GM13977 (cell line): ENCODE results near the gene MAN1B1.

Experiments used
- DNase-seq: peaks from one replicate; pipeline ENCODE4 v3.0.0; 2012; ENCODE audit warnings: low spot score
- CTCF ChIP-seq: IDR thresholded peaks from 2 replicates; pipeline ENCODE4 v1.5.1; 2012; ENCODE audit warnings: mild to moderate bottlenecking, control low read depth; ENCODE audit not compliant: insufficient read depth; ENCODE audit errors: extremely low read depth, missing control alignments
- in situ Hi-C: fragments of 300-500 bp; cut with MboI; formaldehyde crosslinking; loops from one replicate; pipeline ENCODE4 v1.12.0; 2022; ENCODE audit warnings: low sequenced_read_pairs, low pct_unique_long_range_greater_than_20kb, mixed read lengths, inconsistent platforms; ENCODE audit not compliant: unreplicated experiment

MAN1B1 gene

DNA sequence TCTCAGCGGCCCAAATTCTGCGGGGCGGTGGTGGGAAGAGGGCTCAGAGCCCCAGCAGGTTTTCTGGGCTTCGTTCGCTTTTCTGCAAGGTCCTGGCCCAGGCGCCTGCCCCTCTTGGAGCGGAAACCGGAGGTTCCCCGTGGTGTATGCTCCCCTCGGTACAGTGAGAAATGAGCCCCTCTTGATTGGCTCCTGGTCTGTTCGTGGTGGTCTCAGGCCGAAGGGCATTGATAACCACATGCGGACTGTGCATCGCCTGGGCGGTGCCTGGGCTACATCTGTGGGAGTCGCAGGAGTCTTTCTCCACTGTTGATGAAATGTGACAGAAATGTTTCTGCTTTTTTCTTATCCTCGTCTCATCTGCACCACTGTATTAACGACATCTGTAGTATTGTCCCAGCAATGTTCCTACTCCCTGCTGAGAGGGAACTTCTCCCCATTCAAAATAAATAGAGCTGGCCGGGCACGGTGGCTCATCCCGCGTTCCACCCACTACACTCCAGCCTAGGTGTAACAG lies 682 bp downstream of the MAN1B1 start:
- DNase-seq, result no peak
- TF ChIP-seq CTCF, result no peak
- in situ Hi-C loops, result no loop called here

GRCh38 chr9:137088121-137088520 lies 1.3 kb downstream of the MAN1B1 start:
- no peak for DNase-seq
- in situ Hi-C loops, result no loop called here
- TF ChIP-seq CTCF, result no peak

GRCh38 chr9:137089232-137089947 lies 2.6 kb downstream of the MAN1B1 start:
- in situ Hi-C loops, result no loop called here
- DNase-seq, result no peak
- no peak for TF ChIP-seq CTCF

DNA sequence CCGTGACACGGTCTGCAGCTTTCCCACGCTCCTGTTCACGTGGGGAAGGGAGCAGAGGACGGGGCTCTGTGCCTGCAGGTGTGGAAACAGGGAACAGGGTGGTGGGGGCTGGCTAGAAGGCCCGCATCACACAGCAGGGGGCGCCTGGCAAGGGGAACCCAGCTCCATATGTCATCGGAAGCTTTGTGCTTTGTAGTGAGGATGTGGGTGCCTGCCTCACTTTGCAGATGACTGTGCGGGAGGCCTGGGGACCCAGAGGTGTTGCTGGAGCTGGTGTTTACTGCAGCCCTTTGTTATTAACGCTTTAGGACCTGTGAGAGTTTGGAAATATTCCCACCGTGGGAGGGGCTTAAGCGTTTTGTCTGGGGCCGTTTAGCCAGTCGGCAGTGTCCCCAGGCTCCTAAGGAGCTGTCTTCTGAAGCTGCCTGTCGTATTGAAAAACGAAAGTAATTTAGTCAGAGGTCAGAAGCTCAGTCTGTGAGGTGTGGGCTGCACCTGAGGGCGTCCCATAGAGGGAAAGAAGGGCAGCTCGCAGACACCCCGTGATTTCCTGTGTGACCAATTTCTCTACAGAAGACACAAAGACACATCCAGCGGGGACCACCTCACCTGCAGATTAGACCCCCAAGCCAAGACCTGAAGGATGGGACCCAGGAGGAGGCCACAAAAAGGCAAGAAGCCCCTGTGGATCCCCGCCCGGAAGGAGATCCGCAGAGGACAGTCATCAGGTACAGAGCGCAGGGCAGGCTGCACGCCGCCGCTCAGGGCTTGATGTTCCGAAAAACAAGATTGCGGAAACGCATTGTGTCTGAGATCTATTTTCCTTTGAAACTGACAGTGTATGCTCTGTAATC lies 9.1 kb downstream of the MAN1B1 start:
- DNase-seq, result peak; percentile 86
- TF ChIP-seq CTCF, result peak; percentile 80
- in situ Hi-C loops, result no loop called here

- no peak for DNase-seq
- in situ Hi-C loops, result no loop called here
- no peak for TF ChIP-seq CTCF
Measured at GRCh38 chr9:137096785-137097546, 10.2 kb downstream of the MAN1B1 start.

DNA sequence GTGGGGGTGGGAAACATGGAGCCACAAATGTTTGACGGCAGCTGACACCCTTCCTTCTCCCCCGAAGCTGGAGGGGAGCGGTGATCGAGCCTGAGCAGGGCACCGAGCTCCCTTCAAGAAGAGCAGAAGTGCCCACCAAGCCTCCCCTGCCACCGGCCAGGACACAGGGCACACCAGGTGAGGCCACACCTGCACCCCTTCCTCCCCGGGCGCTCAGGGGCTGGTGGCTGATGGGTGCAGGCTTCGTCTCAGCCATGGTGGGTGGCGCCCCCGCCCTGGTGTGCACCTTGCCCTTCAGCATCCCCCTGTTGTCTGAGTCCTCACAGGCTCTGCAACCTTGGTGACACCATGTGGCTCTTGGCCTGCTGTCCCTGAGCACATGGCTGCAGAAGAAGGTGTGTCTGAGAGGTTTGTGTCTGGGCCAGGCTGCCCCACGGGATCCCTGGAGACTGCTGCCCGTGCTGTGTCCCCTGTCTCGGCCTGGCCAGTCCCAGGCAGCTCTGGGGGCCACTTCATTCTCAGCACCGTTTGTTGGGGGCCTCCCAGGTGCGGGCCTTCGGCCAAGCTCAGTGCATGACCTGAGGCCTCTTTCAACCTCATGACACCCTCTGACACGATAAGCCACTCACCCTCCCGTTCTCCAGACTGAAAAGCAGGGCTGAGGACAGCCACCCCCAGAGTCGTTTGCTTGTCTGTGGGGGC lies 11.1 kb downstream of the MAN1B1 start:
- TF ChIP-seq CTCF, result no peak
- no peak for DNase-seq
- in situ Hi-C loops, result no loop called here
